ENCODE data around the gene ARSK.

- no peak for TF ChIP-seq CTCF (IDR thresholded peaks at IDR 0.05 in 2 of 3, conservative IDR thresholded peaks at IDR 0.05 in 1 of 3; ENCODE audit: control insufficient read depth in 2 of 3, extremely low read depth in 1 of 3, insufficient read depth in 1 of 3, low read depth in 3 of 3, low read length in 3 of 3)
- TF ChIP-seq HDGF (IDR thresholded peaks at IDR 0.05): no peak
- no peak for TF ChIP-seq NRF1 (conservative IDR thresholded peaks at IDR 0.05; ENCODE audit: low read depth, low read length)
- TF ChIP-seq, protein P1, sequence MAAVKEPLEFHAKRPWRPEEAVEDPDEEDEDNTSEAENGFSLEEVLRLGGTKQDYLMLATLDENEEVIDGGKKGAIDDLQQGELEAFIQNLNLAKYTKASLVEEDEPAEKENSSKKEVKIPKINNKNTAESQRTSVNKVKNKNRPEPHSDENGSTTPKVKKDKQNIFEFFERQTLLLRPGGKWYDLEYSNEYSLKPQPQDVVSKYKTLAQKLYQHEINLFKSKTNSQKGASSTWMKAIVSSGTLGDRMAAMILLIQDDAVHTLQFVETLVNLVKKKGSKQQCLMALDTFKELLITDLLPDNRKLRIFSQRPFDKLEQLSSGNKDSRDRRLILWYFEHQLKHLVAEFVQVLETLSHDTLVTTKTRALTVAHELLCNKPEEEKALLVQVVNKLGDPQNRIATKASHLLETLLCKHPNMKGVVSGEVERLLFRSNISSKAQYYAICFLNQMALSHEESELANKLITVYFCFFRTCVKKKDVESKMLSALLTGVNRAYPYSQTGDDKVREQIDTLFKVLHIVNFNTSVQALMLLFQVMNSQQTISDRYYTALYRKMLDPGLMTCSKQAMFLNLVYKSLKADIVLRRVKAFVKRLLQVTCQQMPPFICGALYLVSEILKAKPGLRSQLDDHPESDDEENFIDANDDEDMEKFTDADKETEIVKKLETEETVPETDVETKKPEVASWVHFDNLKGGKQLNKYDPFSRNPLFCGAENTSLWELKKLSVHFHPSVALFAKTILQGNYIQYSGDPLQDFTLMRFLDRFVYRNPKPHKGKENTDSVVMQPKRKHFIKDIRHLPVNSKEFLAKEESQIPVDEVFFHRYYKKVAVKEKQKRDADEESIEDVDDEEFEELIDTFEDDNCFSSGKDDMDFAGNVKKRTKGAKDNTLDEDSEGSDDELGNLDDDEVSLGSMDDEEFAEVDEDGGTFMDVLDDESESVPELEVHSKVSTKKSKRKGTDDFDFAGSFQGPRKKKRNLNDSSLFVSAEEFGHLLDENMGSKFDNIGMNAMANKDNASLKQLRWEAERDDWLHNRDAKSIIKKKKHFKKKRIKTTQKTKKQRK (IDR thresholded peaks at IDR 0.05; ENCODE audit: low read depth, low read length): no peak
- TF ChIP-seq CHD4 (IDR thresholded peaks at IDR 0.05): no peak
- no peak for TF ChIP-seq ZBED1 (IDR thresholded peaks at IDR 0.05; ENCODE audit: borderline replicate concordance)
- TF ChIP-seq POLR2AphosphoS5 (IDR thresholded peaks at IDR 0.05; ENCODE audit: low read length): no peak
- TF ChIP-seq STAT3 (IDR thresholded peaks at IDR 0.05; ENCODE audit: low read depth, low read length): no peak
- TF ChIP-seq NR2F1 (conservative IDR thresholded peaks at IDR 0.05): no peak
Observed at GRCh38 chr5:95643152-95643551, 88.3 kb downstream of the ARSK start.

All from GM12878 (cell line).